ENCODE data around the gene SMYD3.

SMYD3 gene

GRCh38 chr1:245997471-245998258, 509.4 kb downstream of the SMYD3 start:
- TF ChIP-seq CTCF (IDR thresholded peaks at IDR 0.05; ENCODE audit: insufficient read depth, missing control alignments), result no peak
- FAIRE-seq (no peak), DNase-seq (ENCODE audit: insufficient read length, low spot score) (no peak)

- DNase-seq (ENCODE audit: insufficient read length, low spot score), result no peak
- FAIRE-seq, result no peak
- TF ChIP-seq CTCF (IDR thresholded peaks at IDR 0.05; ENCODE audit: insufficient read depth, missing control alignments), result no peak
Measured at GRCh38 chr1:245996811-245997210, 510.3 kb downstream of the SMYD3 start.

GRCh38 chr1:245995474-245995873, 511.6 kb downstream of the SMYD3 start:
- DNase-seq (ENCODE audit: insufficient read length, low spot score) (no peak), FAIRE-seq (no peak)
- no peak for TF ChIP-seq CTCF (IDR thresholded peaks at IDR 0.05; ENCODE audit: insufficient read depth, missing control alignments)

- no peak for DNase-seq (ENCODE audit: insufficient read length, low spot score)
- no peak for FAIRE-seq
- TF ChIP-seq CTCF (IDR thresholded peaks at IDR 0.05; ENCODE audit: insufficient read depth, missing control alignments), result no peak
Measured at GRCh38 chr1:245991266-245991665, 515.8 kb downstream of the SMYD3 start.

- FAIRE-seq (no peak), DNase-seq (ENCODE audit: insufficient read length, low spot score) (no peak)
- no peak for TF ChIP-seq CTCF (IDR thresholded peaks at IDR 0.05; ENCODE audit: insufficient read depth, missing control alignments)
Measured at GRCh38 chr1:245990315-245991022, 516.6 kb downstream of the SMYD3 start.

GRCh38 chr1:245988393-245989078, 518.5 kb downstream of the SMYD3 start:
- no peak for DNase-seq (ENCODE audit: insufficient read length, low spot score)
- no peak for TF ChIP-seq CTCF (IDR thresholded peaks at IDR 0.05; ENCODE audit: insufficient read depth, missing control alignments)
- no peak for FAIRE-seq
